Purkinje cell (primary cell): ENCODE measurements around the gene TMEM154. TPM values are rescaled to one million over a fixed set of nuclear protein-coding genes. Genes with fewer than 3 reads are reported as not detected.

Experiments
- polyA plus RNA-seq: library from polyadenylated mRNA; unstranded; fragments of >200 nt; fragmentation: Nextera tagmentation; gene quantifications from 2 replicates; pipeline ENCODE4 v1.2.1, GENCODE V29; 2014

The TMEM154 gene
- polyA plus RNA-seq: 0.05 and 0.06 TPM in 2 replicates

GRCh38 chr4:152679414-152680281 is at the start of gene TMEM154:
Gene TMEM154, minus strand, starts transcription at chr4:152679997. Its CDS starts 64 bp downstream, at chr4:152679933.

Other genes starting within 250 kb of the TMEM154 start
- gene FBXW7, start 143.9 kb downstream of the TMEM154 start, polyA plus RNA-seq: 54.2 and 121 TPM in 2 replicates
- gene TIGD4, start 99.7 kb upstream of the TMEM154 start, polyA plus RNA-seq: 0.59 TPM in 1 of 2 replicates, not detected in the other
- gene ARFIP1, start 100.0 kb upstream of the TMEM154 start, polyA plus RNA-seq: 6.3 and 10.1 TPM in 2 replicates